Right kidney (tissue), 9 donors: ENCODE results near the gene OR8B2.
"Not testable (repeated sequence)": the region's sequence is repeated elsewhere in the genome, so short reads cannot be mapped to it uniquely, and the experiment has no call there.

Experiments used
- DNase-seq: peaks from one replicate; pipeline ENCODE4 v3.0.0-alpha.2; 2016
- long read RNA-seq, 8 donors: transcript quantifications; one replicate each; lab custom pipeline, GENCODE V29; 2026

Gene OR8B2
- long read RNA-seq, donor 1: 0 reads
- long read RNA-seq, donor 2: 0 reads
- long read RNA-seq, donor 3: 0 reads
- long read RNA-seq, donor 4: 0 reads
- long read RNA-seq, donor 5: 0 reads
- long read RNA-seq, donor 6: 0 reads
- long read RNA-seq, donor 7, partial matches to known transcripts: 0 of 1 reads
- long read RNA-seq, donor 7, other reads (novel, unspliced or antisense): 0 of 1 reads
- long read RNA-seq, donor 8: 0 reads

GRCh38 chr11:124384399-124384798 is at the start of gene OR8B2:
OR8B2 (minus strand) TSS chr11:124384499; CDS start chr11:124383343, 1,156 bp downstream.
- DNase-seq: no peak

GRCh38 chr11:124429599-124429998 is 45.3 kb upstream of the OR8B2 start:
- DNase-seq: no peak

- DNase-seq: no peak
These were observed 40.2 kb upstream of the OR8B2 start, which contains the start of gene OR8B4 for GRCh38 chr11:124424384-124424921. OR8B4 (minus strand) TSS chr11:124424871; CDS start chr11:124424871, 0 bp downstream.

GRCh38 chr11:124421043-124421442 is 36.7 kb upstream of the OR8B2 start:
- DNase-seq: no peak

GRCh38 chr11:124415356-124415923 is 31.1 kb upstream of the OR8B2 start:
- no peak for DNase-seq

GRCh38 chr11:124409906-124410305 is 25.6 kb upstream of the OR8B2 start:
- DNase-seq: no peak

- no peak for DNase-seq
These were observed 21.3 kb upstream of the OR8B2 start for GRCh38 chr11:124405581-124405980.

GRCh38 chr11:124403186-124403585 is 18.9 kb upstream of the OR8B2 start:
- not testable (repeated sequence) for DNase-seq

- no peak for DNase-seq
These were observed 18.1 kb upstream of the OR8B2 start for GRCh38 chr11:124402326-124402922.

GRCh38 chr11:124398924-124399323 is 14.6 kb upstream of the OR8B2 start, which contains the start of gene OR8B3:
OR8B3 (minus strand) TSS chr11:124399024; CDS start chr11:124397351, 1,673 bp downstream.
- DNase-seq: no peak

- DNase-seq: not testable (repeated sequence)
These were observed 12.5 kb upstream of the OR8B2 start for GRCh38 chr11:124396847-124397246.

GRCh38 chr11:124394408-124394807 is 10.1 kb upstream of the OR8B2 start:
- DNase-seq: no peak

GRCh38 chr11:124382857-124383256 is 1.4 kb downstream of the OR8B2 start:
- not testable (repeated sequence) for DNase-seq

GRCh38 chr11:124380585-124380984 is 3.7 kb downstream of the OR8B2 start:
- no peak for DNase-seq

GRCh38 chr11:124376280-124376679 is 8.0 kb downstream of the OR8B2 start:
- DNase-seq: no peak

GRCh38 chr11:124359566-124359965 is 24.7 kb downstream of the OR8B2 start:
- no peak for DNase-seq

- DNase-seq: no peak
These were observed 37.9 kb downstream of the OR8B2 start for GRCh38 chr11:124346311-124346955.

- no peak for DNase-seq
These were observed 40.0 kb downstream of the OR8B2 start for GRCh38 chr11:124344346-124344745.

GRCh38 chr11:124340142-124340447 is 44.2 kb downstream of the OR8B2 start:
- DNase-seq: no peak

- DNase-seq: no peak
These were observed 44.7 kb downstream of the OR8B2 start for GRCh38 chr11:124339396-124340141.
